Erythroblast (primary cell): ENCODE measurements around the gene FYTTD1.

Experiments
- GATA1 ChIP-seq: IDR thresholded peaks from 2 replicates; pipeline ENCODE4 v1.6.1; 2011; ENCODE audit warnings: low read depth, mild to moderate bottlenecking, control low read depth, low read length, moderate library complexity
- POLR2A ChIP-seq: IDR thresholded peaks from 2 replicates; pipeline ENCODE4 v1.6.1; 2011; ENCODE audit warnings: mild to moderate bottlenecking, low read length

GRCh38 chr3:197701841-197702240 is 47.8 kb upstream of the FYTTD1 start:
- TF ChIP-seq POLR2A (no peak), GATA1 (no peak)
